PC-9 (cell line): ENCODE measurements around the gene SERAC1.

ENCODE experiments used
- EZH2 ChIP-seq: fragments of 200-600 bp; sonication (generic); IDR thresholded peaks from 2 replicates; pipeline ENCODE4 v1.8.0; 2017; ENCODE audit warnings: antibody characterized with exemption, low read depth
- TF ChIP-seq, protein P1 (sequence below): fragments of 200-600 bp; sonication (generic); conservative IDR thresholded peaks from 2 replicates; pipeline ENCODE4 v1.6.1; 2017; ENCODE audit warnings: mixed run types, antibody characterized with exemption, mild to moderate bottlenecking, moderate library complexity

GRCh38 chr6:158194487-158195280 is 26.6 kb upstream of the SERAC1 start:
- no peak for TF ChIP-seq EZH2
- TF ChIP-seq, protein P1, sequence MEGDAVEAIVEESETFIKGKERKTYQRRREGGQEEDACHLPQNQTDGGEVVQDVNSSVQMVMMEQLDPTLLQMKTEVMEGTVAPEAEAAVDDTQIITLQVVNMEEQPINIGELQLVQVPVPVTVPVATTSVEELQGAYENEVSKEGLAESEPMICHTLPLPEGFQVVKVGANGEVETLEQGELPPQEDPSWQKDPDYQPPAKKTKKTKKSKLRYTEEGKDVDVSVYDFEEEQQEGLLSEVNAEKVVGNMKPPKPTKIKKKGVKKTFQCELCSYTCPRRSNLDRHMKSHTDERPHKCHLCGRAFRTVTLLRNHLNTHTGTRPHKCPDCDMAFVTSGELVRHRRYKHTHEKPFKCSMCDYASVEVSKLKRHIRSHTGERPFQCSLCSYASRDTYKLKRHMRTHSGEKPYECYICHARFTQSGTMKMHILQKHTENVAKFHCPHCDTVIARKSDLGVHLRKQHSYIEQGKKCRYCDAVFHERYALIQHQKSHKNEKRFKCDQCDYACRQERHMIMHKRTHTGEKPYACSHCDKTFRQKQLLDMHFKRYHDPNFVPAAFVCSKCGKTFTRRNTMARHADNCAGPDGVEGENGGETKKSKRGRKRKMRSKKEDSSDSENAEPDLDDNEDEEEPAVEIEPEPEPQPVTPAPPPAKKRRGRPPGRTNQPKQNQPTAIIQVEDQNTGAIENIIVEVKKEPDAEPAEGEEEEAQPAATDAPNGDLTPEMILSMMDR = no peak
